SK-N-SH treated with all-trans-retinoic acid at 6 μM for 48 hours (cell line): ENCODE data around the gene RBFOX1.
"Not testable (repeated sequence)": the region's sequence is repeated elsewhere in the genome, so short reads cannot be mapped to it uniquely, and the experiment has no call there.

Experiments
- BACH2 ChIP-seq: fragments of 250-450 bp; sonication (Bioruptor Pico); IDR thresholded peaks from 2 replicates; pipeline ENCODE4 v1.9.0; 2021; ENCODE audit warnings: mild to moderate bottlenecking, borderline replicate concordance
- CSDC2 ChIP-seq: fragments of 250-450 bp; sonication (Bioruptor Pico); IDR thresholded peaks from 2 replicates; pipeline ENCODE4 v1.5.0; 2020; ENCODE audit warnings: mild to moderate bottlenecking, moderate library complexity
- ESRRG ChIP-seq: fragments of 250-450 bp; sonication (Bioruptor Pico); IDR thresholded peaks from 2 replicates; pipeline ENCODE4 v1.6.1; 2021; ENCODE audit warnings: mild to moderate bottlenecking
- PATZ1 ChIP-seq: fragments of 250-450 bp; sonication (Bioruptor Pico); IDR thresholded peaks from 2 replicates; pipeline ENCODE4 v1.8.0; 2020; ENCODE audit warnings: mild to moderate bottlenecking, moderate library complexity, borderline replicate concordance
- PPARA ChIP-seq: fragments of 250-450 bp; sonication (Bioruptor Pico); IDR thresholded peaks from 2 replicates; pipeline ENCODE4 v1.5.0; 2020; ENCODE audit warnings: mild to moderate bottlenecking, borderline replicate concordance
- TCF4 ChIP-seq: fragments of 250-450 bp; sonication (Bioruptor Pico); IDR thresholded peaks from 2 replicates; pipeline ENCODE4 v1.8.0; 2021; ENCODE audit warnings: mild to moderate bottlenecking, moderate library complexity, borderline replicate concordance
- ZC3H10 ChIP-seq: fragments of 250-450 bp; sonication (Bioruptor Pico); IDR thresholded peaks from 2 replicates; pipeline ENCODE4 v1.5.1; 2021; ENCODE audit warnings: mild to moderate bottlenecking, moderate library complexity
- ZFP30 ChIP-seq: fragments of 450-650 bp; formaldehyde crosslinking; IDR thresholded peaks from 2 replicates; pipeline ENCODE4 v1.5.0; 2022; ENCODE audit warnings: mild to moderate bottlenecking, moderate library complexity
- ZNF8 ChIP-seq: fragments of 450-650 bp; formaldehyde crosslinking; IDR thresholded peaks from 2 replicates; pipeline ENCODE4 v1.5.0; 2020; ENCODE audit warnings: mild to moderate bottlenecking, moderate library complexity
- TF ChIP-seq, protein P1 (sequence below): fragments of 250-450 bp; sonication (Bioruptor Pico); IDR thresholded peaks from 2 replicates; pipeline ENCODE4 v1.5.1; 2020; ENCODE audit warnings: low read depth, mild to moderate bottlenecking, moderate library complexity
- TF ChIP-seq, protein P2 (sequence below): fragments of 250-450 bp; sonication (Bioruptor Pico); IDR thresholded peaks from 2 replicates; pipeline ENCODE4 v1.5.0; 2020; ENCODE audit warnings: mild to moderate bottlenecking, moderate library complexity

DNA sequence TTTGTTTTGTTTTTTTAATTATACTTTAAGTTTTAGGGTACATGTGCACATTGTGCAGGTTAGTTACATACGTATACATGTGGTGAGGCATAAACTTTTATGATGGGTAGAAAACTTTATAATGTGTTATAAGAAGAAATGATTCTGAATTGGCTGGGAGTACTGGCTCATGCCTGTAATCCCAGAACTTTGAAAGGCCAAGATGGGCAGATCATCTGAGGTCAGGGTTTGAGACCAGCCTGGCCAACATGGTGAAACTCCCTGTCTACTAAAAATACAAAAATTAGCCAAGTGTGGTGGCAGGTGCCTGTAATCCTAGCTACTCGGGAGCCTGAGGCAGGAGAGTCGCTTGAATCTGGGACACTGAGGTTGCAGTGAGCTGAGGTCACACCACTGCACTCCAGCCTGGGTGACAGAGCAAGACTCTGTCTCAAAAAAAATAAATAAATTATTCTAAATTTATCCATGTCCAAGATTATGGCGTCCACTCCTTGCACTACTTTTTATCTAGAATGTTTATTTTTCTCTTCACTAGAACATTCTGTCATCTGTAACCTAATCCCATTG lies 170.0 kb downstream of the RBFOX1 start:
- not testable (repeated sequence) for TF ChIP-seq BACH2 (CRISPR knock-in tag); PATZ1 (CRISPR knock-in tag); ZC3H10; TCF4; CSDC2 (CRISPR knock-in tag); ZNF8 (CRISPR knock-in tag); PPARA (CRISPR knock-in tag); ESRRG (CRISPR knock-in tag); ZFP30 (CRISPR knock-in tag)
- TF ChIP-seq, protein P1, sequence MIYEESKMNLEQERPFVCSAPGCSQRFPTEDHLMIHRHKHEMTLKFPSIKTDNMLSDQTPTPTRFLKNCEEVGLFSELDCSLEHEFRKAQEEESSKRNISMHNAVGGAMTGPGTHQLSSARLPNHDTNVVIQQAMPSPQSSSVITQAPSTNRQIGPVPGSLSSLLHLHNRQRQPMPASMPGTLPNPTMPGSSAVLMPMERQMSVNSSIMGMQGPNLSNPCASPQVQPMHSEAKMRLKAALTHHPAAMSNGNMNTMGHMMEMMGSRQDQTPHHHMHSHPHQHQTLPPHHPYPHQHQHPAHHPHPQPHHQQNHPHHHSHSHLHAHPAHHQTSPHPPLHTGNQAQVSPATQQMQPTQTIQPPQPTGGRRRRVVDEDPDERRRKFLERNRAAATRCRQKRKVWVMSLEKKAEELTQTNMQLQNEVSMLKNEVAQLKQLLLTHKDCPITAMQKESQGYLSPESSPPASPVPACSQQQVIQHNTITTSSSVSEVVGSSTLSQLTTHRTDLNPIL (CRISPR knock-in tag), result not testable (repeated sequence)
- TF ChIP-seq, protein P2, sequence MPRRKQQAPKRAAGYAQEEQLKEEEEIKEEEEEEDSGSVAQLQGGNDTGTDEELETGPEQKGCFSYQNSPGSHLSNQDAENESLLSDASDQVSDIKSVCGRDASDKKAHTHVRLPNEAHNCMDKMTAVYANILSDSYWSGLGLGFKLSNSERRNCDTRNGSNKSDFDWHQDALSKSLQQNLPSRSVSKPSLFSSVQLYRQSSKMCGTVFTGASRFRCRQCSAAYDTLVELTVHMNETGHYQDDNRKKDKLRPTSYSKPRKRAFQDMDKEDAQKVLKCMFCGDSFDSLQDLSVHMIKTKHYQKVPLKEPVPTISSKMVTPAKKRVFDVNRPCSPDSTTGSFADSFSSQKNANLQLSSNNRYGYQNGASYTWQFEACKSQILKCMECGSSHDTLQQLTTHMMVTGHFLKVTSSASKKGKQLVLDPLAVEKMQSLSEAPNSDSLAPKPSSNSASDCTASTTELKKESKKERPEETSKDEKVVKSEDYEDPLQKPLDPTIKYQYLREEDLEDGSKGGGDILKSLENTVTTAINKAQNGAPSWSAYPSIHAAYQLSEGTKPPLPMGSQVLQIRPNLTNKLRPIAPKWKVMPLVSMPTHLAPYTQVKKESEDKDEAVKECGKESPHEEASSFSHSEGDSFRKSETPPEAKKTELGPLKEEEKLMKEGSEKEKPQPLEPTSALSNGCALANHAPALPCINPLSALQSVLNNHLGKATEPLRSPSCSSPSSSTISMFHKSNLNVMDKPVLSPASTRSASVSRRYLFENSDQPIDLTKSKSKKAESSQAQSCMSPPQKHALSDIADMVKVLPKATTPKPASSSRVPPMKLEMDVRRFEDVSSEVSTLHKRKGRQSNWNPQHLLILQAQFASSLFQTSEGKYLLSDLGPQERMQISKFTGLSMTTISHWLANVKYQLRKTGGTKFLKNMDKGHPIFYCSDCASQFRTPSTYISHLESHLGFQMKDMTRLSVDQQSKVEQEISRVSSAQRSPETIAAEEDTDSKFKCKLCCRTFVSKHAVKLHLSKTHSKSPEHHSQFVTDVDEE (CRISPR knock-in tag), result not testable (repeated sequence)
